H1 (cell line): ENCODE measurements around the gene TTC28. TPM values are rescaled to one million over a fixed set of nuclear protein-coding genes. Genes with fewer than 3 reads are reported as not detected.

Experiments used
- CTCF ChIA-PET: fragments of 300-600 bp; sonication (Branson Sonifier 250); formaldehyde crosslinking; loops from one replicate; lab custom pipeline; 2021; ENCODE audit not compliant: partially characterized antibody; lab: Charles Lee
- POLR2A ChIA-PET: fragments of 300-600 bp; sonication (Branson Sonifier 250); formaldehyde crosslinking; loops from one replicate; lab custom pipeline; 2021; ENCODE audit warnings: inconsistent platforms; ENCODE audit not compliant: partially characterized antibody; lab: Charles Lee
- DNase-seq, 2 experiments: peaks; one replicate each; pipeline versions ENCODE4 v3.0.0 to v3.0.0-alpha.2; 2010 to 2022; ENCODE audit warnings: low spot score in 2 of 2, low read depth in 1 of 2, mixed read lengths in 1 of 2
- FAIRE-seq: peaks from 2 replicates; lab custom pipeline; 2011; peaks lifted over from hg19 to GRCh38; lab: Jason Lieb, UNC
- H2AFZ ChIP-seq: 2 replicates; pipeline ENCODE4 v1.8.1; 2012; ENCODE audit warnings: low read length, inconsistent platforms
- H2AK5ac ChIP-seq: 2 replicates; pipeline ENCODE4 v1.6.1; 2013; ENCODE audit warnings: low read depth, low read length
- H2BK120ac ChIP-seq: replicated peaks from 2 replicates; pipeline ENCODE3; 2013; ENCODE audit warnings: low read depth, low read length, inconsistent platforms
- H2BK12ac ChIP-seq: 2 replicates; pipeline ENCODE4 v1.6.1; 2013; ENCODE audit warnings: low read depth, low read length
- H2BK15ac ChIP-seq: 2 replicates; pipeline ENCODE4 v1.6.1; 2013; ENCODE audit warnings: low read length
- H2BK20ac ChIP-seq: 2 replicates; pipeline ENCODE4 v1.6.1; 2013; ENCODE audit warnings: low read length
- H2BK5ac ChIP-seq: 2 replicates; pipeline ENCODE4 v1.6.1; 2013; ENCODE audit warnings: low read depth, low read length
- H3K14ac ChIP-seq: 2 replicates; pipeline ENCODE4 v1.6.1; 2013; ENCODE audit warnings: inconsistent platforms; ENCODE audit not compliant: insufficient read length
- H3K18ac ChIP-seq: 2 replicates; pipeline ENCODE4 v1.6.1; 2013; ENCODE audit warnings: low read length; ENCODE audit errors: extremely low read depth
- H3K23ac ChIP-seq: 2 replicates; pipeline ENCODE4 v1.6.1; 2013; ENCODE audit warnings: inconsistent platforms; ENCODE audit not compliant: insufficient read length
- H3K23me2 ChIP-seq: 2 replicates; pipeline ENCODE4 v1.6.1; 2013; ENCODE audit warnings: low read depth, low read length
- H3K27ac ChIP-seq: 2 replicates; pipeline ENCODE4 v1.6.1; 2011; ENCODE audit warnings: low read depth, low read length, inconsistent platforms
- H3K27me3 ChIP-seq, 4 experiments: replicated peaks in 1 of 4; 1 replicate in 1 of 4; 2 replicates in 3 of 4; pipeline versions ENCODE4 v1.6.1 to v1.8.1; 2011 to 2013; ENCODE audit warnings: low read length in 3 of 4, mild to moderate bottlenecking in 3 of 4, inconsistent platforms in 2 of 4, mixed read lengths in 2 of 4, moderate library complexity in 1 of 4; ENCODE audit not compliant: control insufficient read depth in 3 of 4, insufficient read depth in 3 of 4; ENCODE audit errors: extremely low read depth in 1 of 4
- H3K36me3 ChIP-seq, 4 experiments: 2 replicates each; pipeline versions ENCODE4 v1.6.1 to v1.8.1; 2011 to 2013; ENCODE audit warnings: mild to moderate bottlenecking in 4 of 4, low read length in 3 of 4, moderate library complexity in 2 of 4, control low read depth in 1 of 4, inconsistent platforms in 1 of 4; ENCODE audit not compliant: insufficient read depth in 4 of 4, control insufficient read depth in 2 of 4
- H3K4ac ChIP-seq: replicated peaks from 2 replicates; pipeline ENCODE3; 2013; ENCODE audit warnings: low read length, low read depth, mixed read lengths, inconsistent platforms; ENCODE audit not compliant: insufficient read length
- H3K4me1 ChIP-seq, 4 experiments: replicated peaks in 1 of 4; 1 replicate in 1 of 4; 2 replicates in 3 of 4; pipeline versions ENCODE4 v1.6.1 to v1.8.1; 2011 to 2013; ENCODE audit warnings: low read length in 3 of 4, inconsistent platforms in 2 of 4, mixed read lengths in 1 of 4; ENCODE audit not compliant: insufficient read depth in 4 of 4, control insufficient read depth in 3 of 4
- H3K4me2 ChIP-seq, 2 experiments: 2 replicates each; pipeline versions ENCODE4 v1.6.1 to v1.8.1; 2011 to 2013; ENCODE audit warnings: low read depth in 2 of 2, low read length in 2 of 2, control low read depth in 1 of 2, inconsistent platforms in 1 of 2, mild to moderate bottlenecking in 1 of 2; ENCODE audit not compliant: insufficient read depth in 1 of 2
- H3K4me3 ChIP-seq, 4 experiments: fragments of 200-600, 300-600 bp in 1 of 4; sonication (generic), shearing (Covaris generic), sonication (Bioruptor Twin) in 1 of 4; 2 replicates each; pipeline versions ENCODE4 v1.5.1 to v1.8.1; 2011 to 2016; ENCODE audit warnings: low read length in 4 of 4, low read depth in 3 of 4, control low read depth in 2 of 4, inconsistent platforms in 2 of 4, mild to moderate bottlenecking in 2 of 4, mixed read lengths in 1 of 4, moderate library complexity in 1 of 4; ENCODE audit not compliant: insufficient read depth in 2 of 4; ENCODE audit errors: extremely low read depth in 1 of 4
- H3K56ac ChIP-seq: replicated peaks from 2 replicates; pipeline ENCODE3; 2013; ENCODE audit warnings: low read depth, mild to moderate bottlenecking, mixed read lengths, low read length, inconsistent platforms; ENCODE audit not compliant: insufficient read length
- H3K79me1 ChIP-seq: 2 replicates; pipeline ENCODE4 v1.6.1; 2013; ENCODE audit warnings: low read depth, low read length, control low read depth
- H3K79me2 ChIP-seq, 2 experiments: 2 replicates each; pipeline versions ENCODE4 v1.6.1 to v1.8.1; 2012 to 2013; ENCODE audit warnings: low read length in 2 of 2, mild to moderate bottlenecking in 2 of 2, inconsistent platforms in 1 of 2; ENCODE audit not compliant: insufficient read depth in 2 of 2, control insufficient read depth in 1 of 2
- H3K9ac ChIP-seq, 4 experiments: replicated peaks in 1 of 4; 1 replicate in 1 of 4; 2 replicates in 3 of 4; pipeline versions ENCODE4 v1.6.1 to v1.8.1; 2011 to 2013; ENCODE audit warnings: low read depth in 3 of 4, low read length in 3 of 4, control low read depth in 2 of 4, mild to moderate bottlenecking in 2 of 4, moderate library complexity in 2 of 4, inconsistent platforms in 1 of 4; ENCODE audit errors: extremely low read depth in 1 of 4
- H3K9me3 ChIP-seq, 2 experiments: 2 replicates each; pipeline versions ENCODE4 v1.6.1 to v1.8.1; 2012 to 2013; ENCODE audit warnings: mild to moderate bottlenecking in 2 of 2, moderate library complexity in 2 of 2, control low read depth in 1 of 2, inconsistent platforms in 1 of 2, low read depth in 1 of 2, low read length in 1 of 2, mixed read lengths in 1 of 2; ENCODE audit not compliant: insufficient read depth in 2 of 2
- H4K20me1 ChIP-seq, 2 experiments: replicated peaks in 1 of 2; 2 replicates each; pipeline versions ENCODE3 to v1.8.1; 2011 to 2013; ENCODE audit warnings: inconsistent platforms in 2 of 2, low read length in 2 of 2, mild to moderate bottlenecking in 1 of 2; ENCODE audit not compliant: insufficient read depth in 2 of 2, control insufficient read depth in 1 of 2
- H4K5ac ChIP-seq: 2 replicates; pipeline ENCODE4 v1.6.1; 2013; ENCODE audit warnings: low read length, low read depth, mixed read lengths, inconsistent platforms; ENCODE audit not compliant: insufficient read length
- H4K8ac ChIP-seq: 2 replicates; pipeline ENCODE4 v1.8.0; 2013; ENCODE audit warnings: mild to moderate bottlenecking, moderate library complexity, low read length, inconsistent platforms; ENCODE audit not compliant: insufficient read depth; ENCODE audit errors: extremely low read depth
- H4K91ac ChIP-seq: replicated peaks from 2 replicates; pipeline ENCODE3; 2013; ENCODE audit warnings: low read length, mixed read lengths, inconsistent platforms; ENCODE audit not compliant: insufficient read length
- BACH1 ChIP-seq: IDR thresholded peaks from 2 replicates; pipeline ENCODE4 v1.6.1; 2012; ENCODE audit warnings: low read length, improper control_type of control experiment
- CHD2 ChIP-seq: IDR thresholded peaks from 2 replicates; pipeline ENCODE4 v1.6.1; 2012; ENCODE audit warnings: low read length, improper control_type of control experiment
- CTBP2 ChIP-seq: IDR thresholded peaks from 2 replicates; pipeline ENCODE4 v1.7.0; 2011; ENCODE audit warnings: borderline replicate concordance, mild to moderate bottlenecking, moderate library complexity, mixed read lengths, low read length; ENCODE audit not compliant: insufficient read depth, insufficient read length
- KDM4A ChIP-seq: IDR thresholded peaks from one replicate; pipeline ENCODE4 v1.7.1; 2012; ENCODE audit warnings: low read depth, mild to moderate bottlenecking, moderate library complexity, low read length, inconsistent platforms; ENCODE audit not compliant: severe bottlenecking
- RXRA ChIP-seq: IDR thresholded peaks from 2 replicates; pipeline ENCODE4 v1.6.1; 2011; ENCODE audit warnings: low read depth, mild to moderate bottlenecking, low read length, moderate library complexity; ENCODE audit not compliant: insufficient read depth
- SAP30 ChIP-seq: fragments of 300-600 bp; sonication (generic); IDR thresholded peaks from 2 replicates; pipeline ENCODE4 v1.7.1; 2012; ENCODE audit warnings: low read length, moderate library complexity, mild to moderate bottlenecking, inconsistent platforms; ENCODE audit not compliant: insufficient read depth, insufficient replicate concordance
- SIRT6 ChIP-seq: IDR thresholded peaks from one replicate; pipeline ENCODE4 v1.7.1; 2012; ENCODE audit warnings: low read length, inconsistent platforms
- SUZ12 ChIP-seq: fragments of 200-600 bp; sonication (generic); IDR thresholded peaks from 2 replicates; pipeline ENCODE4 v1.6.1; 2012; ENCODE audit warnings: mild to moderate bottlenecking, inconsistent platforms, low read length, moderate library complexity, mixed read lengths
- WGBS, 2 experiments: shearing (Covaris generic) in 1 of 2; methylation state at CpG; one replicate each; pipeline versions ENCODE4 v1.1.6 to v1.1.7; 2013 to 2015; ENCODE audit warnings: low lambda C conversion rate in 2 of 2, mixed read lengths in 2 of 2, inconsistent platforms in 1 of 2, low coverage in 1 of 2, missing lambda C conversion rate in 1 of 2; ENCODE audit not compliant: insufficient replicate concordance in 2 of 2, insufficient coverage in 1 of 2, insufficient read length in 1 of 2; ENCODE audit errors: extremely low coverage in 1 of 2, missing lambda C conversion rate in 1 of 2; 5-methylcytosine and 5-hydroxymethylcytosine counted together
- polyA plus RNA-seq, 7 experiments: library from polyadenylated mRNA; depleted of rRNA in 3 of 7; stranded (reverse) in 5 of 7; unstranded in 2 of 7; fragments of >200 nt in 5 of 7; fragments of 200-250 nt in 2 of 7; gene quantifications; 1 replicate in 5 of 7; 2 replicates in 1 of 7; 4 replicates in 1 of 7; pipeline versions ENCODE4 v1.2.1 to v1.2.3, GENCODE V29; 2011 to 2013; ENCODE audit warnings: missing spikeins in 2 of 7, mixed read lengths in 2 of 7
- total RNA-seq: library from RNA; stranded (reverse); fragmentation: NEBNext Ultra II Directional; extraction: Animal tissue kit (Norgen Biotek cat#: 25700); gene quantifications from 2 replicates; pipeline ENCODE4 v1.2.1, GENCODE V29; 2021

TTC28 gene
- total and polyA plus RNA-seq, 2 of the 8 experiments (the other 6 are each of a cell fraction or from before 2014, with no cell fraction given): 2.6 to 12.6 TPM

DNA sequence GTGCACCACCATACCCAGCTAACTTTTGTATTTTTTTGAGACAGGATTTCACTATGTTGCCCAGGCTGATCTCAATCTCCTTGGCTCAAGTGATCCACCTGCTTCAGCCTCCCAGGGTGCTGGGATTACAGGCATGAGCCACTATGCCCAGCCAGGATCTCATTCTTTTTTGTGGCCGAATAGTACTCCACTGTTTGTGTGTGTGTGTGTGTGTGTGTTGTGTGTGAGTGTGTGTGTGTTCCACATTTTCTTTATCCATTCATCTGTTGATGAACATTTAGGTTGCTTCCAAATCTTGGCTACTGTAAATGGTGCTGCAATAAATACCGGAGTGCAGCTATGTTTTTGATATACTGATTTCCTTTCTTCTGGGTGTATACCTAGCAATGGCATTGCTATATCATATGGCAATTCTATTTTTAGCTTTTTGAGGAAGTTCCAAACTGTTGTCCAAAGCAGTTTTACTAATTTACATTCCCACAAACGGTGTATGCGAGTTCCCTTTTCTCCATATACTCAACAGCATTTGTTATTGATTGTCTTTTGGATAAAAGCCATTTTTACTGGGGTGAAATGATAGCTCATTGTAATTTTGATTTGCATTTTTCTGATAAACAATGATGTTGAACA is 105.4 kb downstream of the TTC28 start:
- no peaks in the 10 kb centered on the region for H4K20me1 ChIP-seq
- no peaks in the 10 kb centered on the region for H3K27me3 ChIP-seq
- TF ChIP-seq SIRT6: no peak
- no peak for TF ChIP-seq RXRA
- no peak for TF ChIP-seq CHD2
- TF ChIP-seq BACH1: no peak
- no peak for TF ChIP-seq CTBP2
- TF ChIP-seq SAP30: no peak
- TF ChIP-seq KDM4A: no peak
- TF ChIP-seq SUZ12: no peak
- no peak overlapping the region for H2BK12ac ChIP-seq
- no peaks in the 10 kb centered on the region for H3K4me1 ChIP-seq
- H3K4me3 ChIP-seq: no peak overlapping the region
- no peak overlapping the region for H3K27ac ChIP-seq
- H2BK20ac ChIP-seq: no peak overlapping the region
- no peak overlapping the region for H3K4ac ChIP-seq
- H2BK15ac ChIP-seq: no peak overlapping the region
- H3K23me2 ChIP-seq: no peaks in the 10 kb centered on the region
- 92% methylated on average over 4 of the region's 4 CpGs; no CpG with 5 or more reads in 1 of the 2 experiments for WGBS, 2 experiments
- no peak overlapping the region for H4K5ac ChIP-seq
- no peak overlapping the region for H3K9ac ChIP-seq
- no peak overlapping the region for H4K91ac ChIP-seq
- no peaks in the 10 kb centered on the region for H3K9me3 ChIP-seq
- no peak overlapping the region for H3K23ac ChIP-seq
- no peaks in the 10 kb centered on the region for H3K79me1 ChIP-seq
- no peaks in the 10 kb centered on the region for H3K79me2 ChIP-seq
- H3K36me3 ChIP-seq: no peaks in the 10 kb centered on the region
- no peak overlapping the region for H2BK120ac ChIP-seq
- H3K4me2 ChIP-seq: no peak overlapping the region
- CTCF ChIA-PET: interaction anchor here (0.6 to 2.9 kb wide), 7 partner anchors 12 to 693 kb away, joined by 3 to 11 read pairs (median 3); no protein-coding TSS in a partner anchor
- no peak overlapping the region for H2BK5ac ChIP-seq
- H3K18ac ChIP-seq: no peak overlapping the region
- no peak overlapping the region for H3K56ac ChIP-seq
- no peak overlapping the region for H4K8ac ChIP-seq
- FAIRE-seq (no peak), DNase-seq (no peak)
- no peak overlapping the region for H2AFZ ChIP-seq
- H3K14ac ChIP-seq: no peak overlapping the region
- POLR2A ChIA-PET: no interaction called here
- no peak overlapping the region for H2AK5ac ChIP-seq
